PC-3 (cell line): Measurements from ENCODE around the gene PGC.

ENCODE experiments used
- EZH2 ChIP-seq: fragments of 300-600 bp; sonication (generic); IDR thresholded peaks from one replicate; pipeline ENCODE4 v1.6.1; 2017; ENCODE audit warnings: antibody characterized with exemption, mild to moderate bottlenecking, low read length; ENCODE audit not compliant: unreplicated experiment
- TF ChIP-seq, protein P1 (sequence below): fragments of 300-600 bp; sonication (generic); conservative IDR thresholded peaks from 2 replicates; pipeline ENCODE4 v1.5.1; 2017; ENCODE audit warnings: antibody characterized with exemption, low read depth, mild to moderate bottlenecking, low read length

GRCh38 chr6:41734666-41735426 lies 12.4 kb downstream of the PGC start:
- TF ChIP-seq, protein P1, sequence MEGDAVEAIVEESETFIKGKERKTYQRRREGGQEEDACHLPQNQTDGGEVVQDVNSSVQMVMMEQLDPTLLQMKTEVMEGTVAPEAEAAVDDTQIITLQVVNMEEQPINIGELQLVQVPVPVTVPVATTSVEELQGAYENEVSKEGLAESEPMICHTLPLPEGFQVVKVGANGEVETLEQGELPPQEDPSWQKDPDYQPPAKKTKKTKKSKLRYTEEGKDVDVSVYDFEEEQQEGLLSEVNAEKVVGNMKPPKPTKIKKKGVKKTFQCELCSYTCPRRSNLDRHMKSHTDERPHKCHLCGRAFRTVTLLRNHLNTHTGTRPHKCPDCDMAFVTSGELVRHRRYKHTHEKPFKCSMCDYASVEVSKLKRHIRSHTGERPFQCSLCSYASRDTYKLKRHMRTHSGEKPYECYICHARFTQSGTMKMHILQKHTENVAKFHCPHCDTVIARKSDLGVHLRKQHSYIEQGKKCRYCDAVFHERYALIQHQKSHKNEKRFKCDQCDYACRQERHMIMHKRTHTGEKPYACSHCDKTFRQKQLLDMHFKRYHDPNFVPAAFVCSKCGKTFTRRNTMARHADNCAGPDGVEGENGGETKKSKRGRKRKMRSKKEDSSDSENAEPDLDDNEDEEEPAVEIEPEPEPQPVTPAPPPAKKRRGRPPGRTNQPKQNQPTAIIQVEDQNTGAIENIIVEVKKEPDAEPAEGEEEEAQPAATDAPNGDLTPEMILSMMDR: no peak
- no peak for TF ChIP-seq EZH2
